Measurements from ENCODE around the gene BAIAP2L1.

Gene BAIAP2L1

DNA sequence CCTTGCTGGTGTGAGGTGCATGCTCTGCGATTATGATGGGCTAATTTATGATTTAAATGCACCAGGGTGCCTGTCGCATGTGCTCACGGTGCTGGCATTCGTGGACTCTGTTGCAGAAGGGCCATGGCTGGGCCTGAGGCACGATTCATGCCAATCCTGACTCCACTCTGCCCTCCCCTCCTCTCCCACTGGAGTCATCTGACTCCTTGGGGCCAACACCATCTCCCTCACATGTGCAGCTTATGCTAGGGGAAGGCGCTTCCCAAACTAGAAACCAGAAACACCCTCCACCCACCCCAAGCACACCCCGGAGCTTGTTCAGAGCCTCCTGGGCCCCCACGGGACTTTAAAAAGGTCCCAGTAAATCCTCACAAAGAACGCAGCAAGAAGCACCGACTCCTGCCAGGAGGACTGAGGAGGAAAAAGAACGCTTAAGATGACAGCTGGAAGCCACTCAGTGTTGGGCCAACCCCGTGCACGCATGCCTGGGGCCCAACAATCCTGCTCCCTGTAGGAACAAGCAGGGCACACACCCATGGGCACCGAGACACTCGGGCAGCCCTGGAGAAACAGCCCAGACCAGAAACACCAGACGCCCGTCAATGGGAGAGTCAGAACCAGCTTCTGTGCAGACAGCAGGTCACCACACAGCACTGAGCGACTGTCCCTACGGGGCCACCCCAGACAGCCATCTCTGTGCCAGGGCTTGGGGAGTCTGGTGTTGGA lies 105.3 kb downstream of the BAIAP2L1 start:
- peaks cover 10% of the 10 kb centered on the region for H3K4me1 ChIP-seq
- DNase-seq (ENCODE audit: low spot score in 2 of 2) = no peak
- H3K27me3 ChIP-seq (ENCODE audit: low read depth) = no peaks in the 10 kb centered on the region
- in situ Hi-C loops (cut with MboI; ENCODE audit: low sequenced_read_pairs) = loop anchor here (10.0 kb wide), 1 partner anchor 549 kb away; no protein-coding TSS in a partner anchor
- no peaks in the 10 kb centered on the region for H3K9me3 ChIP-seq
- peaks cover 43% of the 10 kb centered on the region for H3K36me3 ChIP-seq (replicated peaks)
- no peak overlapping the region for H3K4me3 ChIP-seq

- Histone ChIP-seq H3K27me3 (ENCODE audit: low read depth) (no peaks in the 10 kb centered on the region), H3K4me1 (peaks cover 13% of the 10 kb centered on the region), H3K36me3 (replicated peaks) (peaks cover 43% of the 10 kb centered on the region), H3K4me3 (no peak overlapping the region), H3K9me3 (no peaks in the 10 kb centered on the region)
- in situ Hi-C loops (cut with MboI; ENCODE audit: low sequenced_read_pairs) = loop anchor here (10.0 kb wide), 1 partner anchor 550 kb away; no protein-coding TSS in a partner anchor
- peak; percentile 33 to 74 for DNase-seq (ENCODE audit: low spot score in 2 of 2)
Measured at GRCh38 chr7:98294798-98295382, 106.0 kb downstream of the BAIAP2L1 start.

DNA sequence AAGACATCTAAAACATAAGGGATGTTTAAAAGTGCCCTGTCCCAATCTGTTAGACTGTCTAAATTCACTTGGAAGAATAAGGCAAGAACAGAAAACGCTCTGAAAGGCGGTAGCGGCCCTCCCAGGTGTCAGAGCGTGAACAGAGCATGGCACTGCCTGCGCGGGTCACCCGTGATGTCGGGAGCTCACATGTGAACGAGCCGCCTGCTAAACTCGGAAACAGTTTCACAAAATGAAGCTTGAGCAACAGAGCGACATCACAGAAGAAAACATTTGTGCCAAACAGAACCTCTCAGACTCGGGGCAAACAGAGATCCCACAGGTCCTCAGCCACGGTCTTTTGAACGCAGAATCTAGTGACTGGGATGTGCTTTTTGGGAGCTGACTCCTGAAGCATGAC lies 106.6 kb downstream of the BAIAP2L1 start:
- Histone ChIP-seq H3K9me3 (no peaks in the 10 kb centered on the region), H3K4me1 (peaks cover 13% of the 10 kb centered on the region), H3K27me3 (ENCODE audit: low read depth) (no peaks in the 10 kb centered on the region), H3K4me3 (no peak overlapping the region), H3K36me3 (replicated peaks) (peaks cover 46% of the 10 kb centered on the region)
- in situ Hi-C loops (cut with MboI; ENCODE audit: low sequenced_read_pairs) = loop anchor here (10.0 kb wide), 1 partner anchor 550 kb away; no protein-coding TSS in a partner anchor
- no peak for DNase-seq (ENCODE audit: low spot score in 2 of 2)

GRCh38 chr7:98293746-98294145 lies 107.1 kb downstream of the BAIAP2L1 start:
- H3K9me3 ChIP-seq = no peaks in the 10 kb centered on the region
- in situ Hi-C loops (cut with MboI; ENCODE audit: low sequenced_read_pairs) = loop anchor here (10.0 kb wide), 1 partner anchor 551 kb away; no protein-coding TSS in a partner anchor
- no peak for DNase-seq (ENCODE audit: low spot score in 2 of 2)
- peaks cover 13% of the 10 kb centered on the region for H3K4me1 ChIP-seq
- H3K27me3 ChIP-seq (ENCODE audit: low read depth) = no peaks in the 10 kb centered on the region
- peaks cover 46% of the 10 kb centered on the region for H3K36me3 ChIP-seq (replicated peaks)
- no peak overlapping the region for H3K4me3 ChIP-seq

GRCh38 chr7:98293265-98293664 lies 107.6 kb downstream of the BAIAP2L1 start:
- H3K4me3 ChIP-seq = no peak overlapping the region
- peaks cover 13% of the 10 kb centered on the region for H3K4me1 ChIP-seq
- peaks cover 47% of the 10 kb centered on the region for H3K36me3 ChIP-seq (replicated peaks)
- in situ Hi-C loops (cut with MboI; ENCODE audit: low sequenced_read_pairs) = loop anchor here (10.0 kb wide), 1 partner anchor 552 kb away; no protein-coding TSS in a partner anchor
- H3K27me3 ChIP-seq (ENCODE audit: low read depth) = no peaks in the 10 kb centered on the region
- no peak for DNase-seq (ENCODE audit: low spot score in 2 of 2)
- H3K9me3 ChIP-seq = no peaks in the 10 kb centered on the region

GRCh38 chr7:98291717-98292116 lies 109.2 kb downstream of the BAIAP2L1 start:
- in situ Hi-C loops (cut with MboI; ENCODE audit: low sequenced_read_pairs) = loop anchor here (10.0 kb wide), 1 partner anchor 553 kb away; no protein-coding TSS in a partner anchor
- peaks cover 53% of the 10 kb centered on the region for H3K36me3 ChIP-seq (replicated peaks)

GRCh38 chr7:98289333-98289875 lies 111.5 kb downstream of the BAIAP2L1 start:
- peaks cover 47% of the 10 kb centered on the region for H3K36me3 ChIP-seq (replicated peaks)
- in situ Hi-C loops (cut with MboI; ENCODE audit: low sequenced_read_pairs) = no loop called here
- no peaks in the 10 kb centered on the region for H3K9me3 ChIP-seq
- no peaks in the 10 kb centered on the region for H3K27me3 ChIP-seq (ENCODE audit: low read depth)
- peaks cover 13% of the 10 kb centered on the region for H3K4me1 ChIP-seq
- no peak for DNase-seq (ENCODE audit: low spot score in 2 of 2)
- H3K4me3 ChIP-seq = no peak overlapping the region

More at GRCh38 chr7:98291717-98292116, 109.2 kb downstream of the BAIAP2L1 start:
- Histone ChIP-seq H3K27me3 (ENCODE audit: low read depth) (no peaks in the 10 kb centered on the region), H3K4me3 (no peak overlapping the region), H3K9me3 (no peaks in the 10 kb centered on the region), H3K4me1 (peaks cover 13% of the 10 kb centered on the region)
- no peak for DNase-seq (ENCODE audit: low spot score in 2 of 2)

GRCh38 chr7:98288064-98288823 lies 112.6 kb downstream of the BAIAP2L1 start:
- no peak for DNase-seq (ENCODE audit: low spot score in 2 of 2)
- H3K27me3 ChIP-seq (ENCODE audit: low read depth) = no peaks in the 10 kb centered on the region
- H3K9me3 ChIP-seq = no peaks in the 10 kb centered on the region
- peaks cover 13% of the 10 kb centered on the region for H3K4me1 ChIP-seq
- H3K4me3 ChIP-seq = no peak overlapping the region
- in situ Hi-C loops (cut with MboI; ENCODE audit: low sequenced_read_pairs) = no loop called here
- peaks cover 49% of the 10 kb centered on the region for H3K36me3 ChIP-seq (replicated peaks)

GRCh38 chr7:98287486-98287959 lies 113.4 kb downstream of the BAIAP2L1 start:
- in situ Hi-C loops (cut with MboI; ENCODE audit: low sequenced_read_pairs) = no loop called here
- H3K4me3 ChIP-seq = no peak overlapping the region
- peaks cover 15% of the 10 kb centered on the region for H3K4me1 ChIP-seq
- H3K9me3 ChIP-seq = no peaks in the 10 kb centered on the region
- peaks cover 44% of the 10 kb centered on the region for H3K36me3 ChIP-seq (replicated peaks)
- H3K27me3 ChIP-seq (ENCODE audit: low read depth) = no peaks in the 10 kb centered on the region
- no peak for DNase-seq (ENCODE audit: low spot score in 2 of 2)

GRCh38 chr7:98286701-98287485 lies 114.0 kb downstream of the BAIAP2L1 start:
- peaks cover 38% of the 10 kb centered on the region for H3K36me3 ChIP-seq (replicated peaks)
- H3K27me3 ChIP-seq (ENCODE audit: low read depth) = no peaks in the 10 kb centered on the region
- in situ Hi-C loops (cut with MboI; ENCODE audit: low sequenced_read_pairs) = no loop called here
- H3K4me1 ChIP-seq = peaks cover 15% of the 10 kb centered on the region
- H3K9me3 ChIP-seq = no peaks in the 10 kb centered on the region
- H3K4me3 ChIP-seq = no peak overlapping the region
- no peak for DNase-seq (ENCODE audit: low spot score in 2 of 2)

DNA sequence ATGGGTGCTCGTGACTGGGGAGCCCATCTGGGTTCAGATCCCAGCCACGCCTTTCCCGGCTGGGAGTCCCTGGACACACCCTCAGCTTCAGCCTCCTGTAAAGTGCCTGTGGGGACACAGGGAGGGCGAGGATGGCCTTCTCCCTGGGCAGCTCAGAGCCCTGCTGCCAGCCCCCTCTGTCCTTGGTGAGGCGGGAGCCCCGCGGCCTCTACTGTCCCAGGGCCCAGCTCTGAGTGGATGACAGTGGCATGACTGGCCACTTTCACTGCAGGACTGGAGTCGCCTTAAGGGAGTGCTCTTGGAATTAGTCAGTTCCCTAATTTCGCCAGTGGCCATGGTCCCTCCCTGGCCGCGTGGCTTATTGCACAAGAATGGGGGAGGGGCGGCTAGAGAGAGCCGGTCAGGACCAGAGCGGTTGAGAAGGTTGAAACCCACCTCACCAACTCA lies 114.8 kb downstream of the BAIAP2L1 start:
- peaks cover 31% of the 10 kb centered on the region for H3K36me3 ChIP-seq (replicated peaks)
- no peak overlapping the region for H3K4me3 ChIP-seq
- no peaks in the 10 kb centered on the region for H3K9me3 ChIP-seq
- peaks cover 9% of the 10 kb centered on the region for H3K4me1 ChIP-seq
- in situ Hi-C loops (cut with MboI; ENCODE audit: low sequenced_read_pairs) = no loop called here
- no peak for DNase-seq (ENCODE audit: low spot score in 2 of 2)
- H3K27me3 ChIP-seq (ENCODE audit: low read depth) = no peaks in the 10 kb centered on the region

DNA sequence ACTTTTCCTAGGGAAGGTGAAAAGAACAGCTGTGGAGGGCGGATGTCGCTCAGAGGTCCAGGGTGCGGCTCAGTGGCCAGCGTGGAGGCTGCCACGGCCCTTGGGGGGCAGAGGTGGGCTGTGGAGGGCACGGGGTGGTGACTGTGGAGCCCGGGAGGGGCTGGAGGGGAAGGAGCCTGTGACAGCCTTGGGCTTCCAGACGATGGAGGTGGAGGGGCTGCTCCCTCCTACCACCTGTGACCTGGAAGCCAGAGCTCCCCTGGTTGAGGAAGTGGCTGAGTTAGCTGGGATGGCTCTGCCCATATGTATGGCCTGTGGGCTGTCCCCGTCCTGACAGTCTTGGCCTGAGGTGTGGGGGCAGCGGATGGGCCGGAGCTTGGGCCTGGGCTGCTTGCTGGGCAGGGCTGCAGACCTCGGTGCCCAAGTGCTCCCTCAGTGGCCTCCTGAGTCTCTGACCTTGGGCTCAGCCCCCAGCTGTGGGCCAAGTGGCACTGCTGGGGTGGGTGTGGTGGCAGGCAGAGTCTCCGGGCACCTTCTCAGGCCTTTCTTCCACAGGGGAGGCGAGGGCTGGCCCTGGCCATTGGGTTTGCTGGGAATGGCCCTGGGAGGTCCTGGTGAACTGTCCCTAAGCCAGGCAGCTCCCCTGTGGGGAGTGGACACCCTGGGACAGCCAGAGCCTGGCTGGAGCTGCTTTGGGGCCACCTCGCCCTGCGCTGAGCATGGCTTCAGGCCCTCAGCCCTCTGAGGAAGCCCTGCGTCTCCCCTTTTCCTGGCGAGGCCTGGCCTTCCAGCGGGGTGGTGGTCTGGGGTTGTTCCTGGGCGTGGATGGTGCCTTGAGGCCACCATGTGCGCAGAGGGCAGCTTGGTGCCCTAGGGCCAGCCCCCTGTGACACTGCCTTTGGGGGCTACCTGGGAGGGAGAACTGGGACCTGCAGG lies 115.5 kb downstream of the BAIAP2L1 start:
- no peak for DNase-seq (ENCODE audit: low spot score in 2 of 2)
- in situ Hi-C loops (cut with MboI; ENCODE audit: low sequenced_read_pairs) = no loop called here
- Histone ChIP-seq H3K36me3 (replicated peaks) (peaks cover 31% of the 10 kb centered on the region), H3K4me1 (peaks cover 7% of the 10 kb centered on the region), H3K4me3 (no peak overlapping the region), H3K27me3 (ENCODE audit: low read depth) (no peaks in the 10 kb centered on the region), H3K9me3 (no peaks in the 10 kb centered on the region)
